K562 (cell line): ENCODE results near the gene GAB2. TPM values are rescaled to one million over a fixed set of nuclear protein-coding genes. Genes with fewer than 3 reads are reported as not detected.

Experiments used
- ARID2 ChIP-seq: fragments of 450-650 bp; IDR thresholded peaks from 2 replicates; pipeline ENCODE4 v1.6.1; 2017; ENCODE audit warnings: antibody characterized with exemption, mild to moderate bottlenecking
- CBX3 ChIP-seq, 2 experiments: IDR thresholded peaks; 1 replicate in 1 of 2; 2 replicates in 1 of 2; pipeline ENCODE4 v1.6.1; 2012; ENCODE audit warnings: inconsistent platforms in 2 of 2, low read length in 2 of 2, borderline replicate concordance in 1 of 2, control low read depth in 1 of 2
- MAFF ChIP-seq: IDR thresholded peaks from 2 replicates; pipeline ENCODE4 v1.6.1; 2012; ENCODE audit warnings: low read length, improper control_type of control experiment
- NFIC ChIP-seq: fragments of 450-650 bp; IDR thresholded peaks from 2 replicates; pipeline ENCODE4 v1.6.1; 2017; ENCODE audit warnings: mild to moderate bottlenecking, inconsistent platforms
- PHTF2 ChIP-seq: fragments of 250-450 bp; sonication (Bioruptor Pico); IDR thresholded peaks from 2 replicates; pipeline ENCODE4 v1.5.0; 2021; ENCODE audit warnings: mild to moderate bottlenecking
- RB1 ChIP-seq: fragments of 450-650 bp; IDR thresholded peaks from 2 replicates; pipeline ENCODE4 v1.6.1; 2017; ENCODE audit warnings: low read depth, mild to moderate bottlenecking
- SREBF1 ChIP-seq: fragments of 150-350 bp; IDR thresholded peaks from 2 replicates; pipeline ENCODE4 v1.6.1; 2014; ENCODE audit warnings: antibody characterized with exemption, low read depth, low read length, borderline replicate concordance
- ZNF197 ChIP-seq: fragments of 200-800 bp; sonication (Bioruptor generic); IDR thresholded peaks from 2 replicates; pipeline ENCODE4 v1.6.1; 2016; ENCODE audit warnings: low read depth, missing genetic modification characterization, missing compliant biosample characterization
- ZNF76 ChIP-seq: fragments of 250-450 bp; sonication (Bioruptor Pico); IDR thresholded peaks from 2 replicates; pipeline ENCODE4 v1.4.0; 2020; ENCODE audit warnings: mild to moderate bottlenecking, moderate library complexity, borderline replicate concordance
- ZNF766 ChIP-seq: fragments of 200-800 bp; sonication (Bioruptor generic); conservative IDR thresholded peaks from 2 replicates; pipeline ENCODE4 v1.6.1; 2016; ENCODE audit warnings: missing genetic modification characterization, missing compliant biosample characterization
- ZNF778 ChIP-seq: fragments of 450-650 bp; formaldehyde crosslinking; IDR thresholded peaks from 2 replicates; pipeline ENCODE4 v1.4.0; 2020; ENCODE audit warnings: mild to moderate bottlenecking, moderate library complexity
- polyA plus RNA-seq, 8 experiments: library from polyadenylated mRNA; depleted of rRNA in 4 of 8; stranded (reverse) in 5 of 8; unstranded in 3 of 8; fragments of >200 nt; fragmentation: Nextera tagmentation in 2 of 8; fragmentation: Illumina TruSeq in 1 of 8; extraction: Ambion mirVana in 2 of 8; extraction: Trizol in 1 of 8; gene quantifications; 2 replicates each; pipeline versions ENCODE4 v1.2.1 to v1.2.3, GENCODE V29; 2011 to 2014; ENCODE audit warnings: inconsistent platforms in 1 of 8, missing spikeins in 1 of 8
- total RNA-seq, 7 experiments: library from RNA; depleted of rRNA in 6 of 7; stranded (reverse); fragments of >200 nt in 6 of 7; fragmentation: Illumina TruSeq in 2 of 7; extraction: Trizol in 2 of 7; gene quantifications; 2 replicates each; pipeline versions ENCODE4 v1.2.1 to v1.2.3, GENCODE V29; 2011 to 2021; ENCODE audit warnings: low replicate concordance in 1 of 7
- TF ChIP-seq, protein P1 (sequence below): fragments of 450-650 bp; conservative IDR thresholded peaks from 2 replicates; pipeline ENCODE4 v1.6.1; 2016; ENCODE audit warnings: missing genetic modification characterization, low read depth, mild to moderate bottlenecking, control low read depth, missing compliant biosample characterization
- TF ChIP-seq, protein P2 (sequence below): fragments of 450-650 bp; formaldehyde crosslinking; conservative IDR thresholded peaks from 2 replicates; pipeline ENCODE4 v1.4.0; 2022; ENCODE audit warnings: mild to moderate bottlenecking, missing genetic modification characterization
- TF ChIP-seq, protein P3 (sequence below): fragments of 250-450 bp; sonication (Bioruptor Pico); IDR thresholded peaks from 2 replicates; pipeline ENCODE4 v1.5.0; 2021; ENCODE audit warnings: mild to moderate bottlenecking, moderate library complexity
- TF ChIP-seq, protein P4 (sequence below): sonication (generic); formaldehyde crosslinking; IDR thresholded peaks from 2 replicates; pipeline ENCODE4 v1.8.0; 2022; ENCODE audit warnings: missing genetic modification reagents, mild to moderate bottlenecking, borderline replicate concordance
- TF ChIP-seq, protein P5 (sequence below): sonication (generic); formaldehyde crosslinking; IDR thresholded peaks from 2 replicates; pipeline ENCODE4 v1.8.0; 2023; ENCODE audit warnings: mild to moderate bottlenecking, missing genetic modification reagents

The GAB2 gene
- total and polyA plus RNA-seq, 9 of the 15 experiments (the other 6 are each of a cell fraction or from before 2014, with no cell fraction given), result 2.3 to 35.2 (median 16.1) TPM

DNA sequence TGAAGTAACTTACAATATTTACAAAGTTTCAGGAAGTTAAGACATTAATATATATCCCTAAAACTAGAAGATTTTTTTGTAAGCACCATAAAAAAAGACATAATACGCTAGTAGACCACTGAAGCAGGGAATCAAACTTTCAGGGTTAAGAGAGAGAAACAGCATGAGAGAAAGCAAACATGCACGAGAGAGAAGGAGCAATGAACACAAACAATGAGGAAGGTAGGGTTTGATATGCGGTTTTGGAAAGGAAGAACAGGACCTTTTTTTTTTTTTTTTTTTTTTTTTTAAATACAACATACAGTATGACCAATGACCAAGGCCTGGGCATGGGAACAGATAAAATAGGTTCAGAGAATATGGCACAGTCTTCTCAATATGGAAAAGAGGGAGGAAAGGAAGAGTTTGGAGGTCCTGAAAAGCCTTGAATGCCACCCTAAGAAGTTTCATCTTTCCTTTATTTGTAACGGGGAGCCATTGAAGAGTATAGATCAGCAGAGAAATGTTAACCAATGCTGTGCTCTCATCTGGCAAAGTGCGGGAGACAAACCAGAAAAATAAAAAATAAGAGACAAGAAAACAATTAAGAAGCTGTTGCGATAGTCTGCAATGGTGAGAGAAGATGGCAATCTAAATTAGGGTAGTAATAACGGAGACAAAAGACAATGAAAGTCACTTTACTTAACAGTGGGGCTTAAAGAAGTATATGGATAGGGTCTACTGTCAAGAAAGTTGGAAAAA is 127.9 kb downstream of the GAB2 start (continued):
- TF ChIP-seq PHTF2 (CRISPR knock-in tag) (0 out of 2 replicates have a peak, but pooled peaks have one; percentile 23), ZNF197 (CRISPR knock-in tag) (no peak), ARID2 (no peak), SREBF1 (no peak), MAFF (no peak), ZNF778 (CRISPR knock-in tag) (no peak), CBX3 (IDR thresholded peaks at IDR 0.05; ENCODE audit: borderline replicate concordance in 1 of 2, low read length in 2 of 2) (no peak), ZNF76 (no peak), ZNF766 (peak; percentile 7; the same call in 1 of the 2 replicates), NFIC (no peak), RB1 (no peak)
- TF ChIP-seq, protein P1, sequence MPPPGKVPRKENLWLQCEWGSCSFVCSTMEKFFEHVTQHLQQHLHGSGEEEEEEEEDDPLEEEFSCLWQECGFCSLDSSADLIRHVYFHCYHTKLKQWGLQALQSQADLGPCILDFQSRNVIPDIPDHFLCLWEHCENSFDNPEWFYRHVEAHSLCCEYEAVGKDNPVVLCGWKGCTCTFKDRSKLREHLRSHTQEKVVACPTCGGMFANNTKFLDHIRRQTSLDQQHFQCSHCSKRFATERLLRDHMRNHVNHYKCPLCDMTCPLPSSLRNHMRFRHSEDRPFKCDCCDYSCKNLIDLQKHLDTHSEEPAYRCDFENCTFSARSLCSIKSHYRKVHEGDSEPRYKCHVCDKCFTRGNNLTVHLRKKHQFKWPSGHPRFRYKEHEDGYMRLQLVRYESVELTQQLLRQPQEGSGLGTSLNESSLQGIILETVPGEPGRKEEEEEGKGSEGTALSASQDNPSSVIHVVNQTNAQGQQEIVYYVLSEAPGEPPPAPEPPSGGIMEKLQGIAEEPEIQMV, result 0 out of 2 replicates have a peak, but pooled peaks have one; percentile 25
- TF ChIP-seq, protein P2, sequence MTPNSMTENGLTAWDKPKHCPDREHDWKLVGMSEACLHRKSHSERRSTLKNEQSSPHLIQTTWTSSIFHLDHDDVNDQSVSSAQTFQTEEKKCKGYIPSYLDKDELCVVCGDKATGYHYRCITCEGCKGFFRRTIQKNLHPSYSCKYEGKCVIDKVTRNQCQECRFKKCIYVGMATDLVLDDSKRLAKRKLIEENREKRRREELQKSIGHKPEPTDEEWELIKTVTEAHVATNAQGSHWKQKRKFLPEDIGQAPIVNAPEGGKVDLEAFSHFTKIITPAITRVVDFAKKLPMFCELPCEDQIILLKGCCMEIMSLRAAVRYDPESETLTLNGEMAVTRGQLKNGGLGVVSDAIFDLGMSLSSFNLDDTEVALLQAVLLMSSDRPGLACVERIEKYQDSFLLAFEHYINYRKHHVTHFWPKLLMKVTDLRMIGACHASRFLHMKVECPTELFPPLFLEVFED (CRISPR knock-in tag), result no peak
- TF ChIP-seq, protein P3, sequence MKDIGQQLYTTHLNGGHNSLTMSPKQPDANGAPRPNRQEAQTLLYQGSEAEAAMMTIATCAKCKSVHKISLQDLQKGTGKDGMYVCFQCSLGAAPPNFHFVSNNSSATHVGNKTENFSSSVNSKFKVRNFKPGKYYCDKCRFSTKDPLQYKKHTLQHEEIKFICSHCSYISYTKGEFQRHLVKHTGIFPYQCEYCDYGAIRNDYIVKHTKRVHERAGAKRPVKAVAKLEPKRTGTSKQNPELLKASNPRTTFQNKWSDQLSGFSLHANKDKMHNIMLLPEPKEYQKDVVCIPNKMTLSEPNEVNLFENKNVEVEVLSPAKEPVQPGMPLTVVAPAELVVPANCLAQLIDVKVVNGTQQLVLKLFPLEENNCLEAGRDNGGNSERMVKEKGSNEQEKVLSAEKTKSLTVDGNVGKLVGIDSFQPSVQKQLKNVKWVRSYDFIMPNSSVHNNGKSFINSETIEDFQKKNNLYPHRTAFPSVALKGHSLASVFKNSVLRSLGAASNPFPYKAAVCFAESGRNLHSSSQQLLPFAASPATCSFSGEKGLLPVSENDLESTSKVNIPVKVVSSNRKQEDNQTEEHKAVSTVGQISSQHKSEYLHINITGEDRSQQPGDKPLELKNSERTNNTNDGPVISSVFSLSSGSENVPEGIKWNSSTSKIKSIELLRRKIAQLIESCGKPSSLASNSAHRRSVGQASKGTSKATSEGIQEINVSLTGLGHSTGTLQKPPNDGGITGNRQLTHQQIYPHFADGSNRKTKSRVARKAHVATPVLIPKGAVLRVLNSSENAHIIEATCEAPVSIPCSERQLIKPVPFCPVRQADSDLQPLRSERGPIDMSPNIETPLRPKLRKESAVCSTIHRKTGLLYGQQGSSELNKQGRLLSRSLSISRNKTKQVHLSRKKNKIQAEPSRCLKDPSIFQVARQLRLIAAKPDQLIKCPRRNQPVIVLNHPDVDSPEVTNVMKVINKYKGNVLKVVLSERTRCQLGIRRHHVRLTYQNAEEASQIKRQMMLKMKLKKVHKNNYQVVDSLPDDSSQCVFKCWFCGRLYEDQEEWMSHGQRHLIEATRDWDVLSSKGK (CRISPR knock-in tag), result no peak
- TF ChIP-seq, protein P4, sequence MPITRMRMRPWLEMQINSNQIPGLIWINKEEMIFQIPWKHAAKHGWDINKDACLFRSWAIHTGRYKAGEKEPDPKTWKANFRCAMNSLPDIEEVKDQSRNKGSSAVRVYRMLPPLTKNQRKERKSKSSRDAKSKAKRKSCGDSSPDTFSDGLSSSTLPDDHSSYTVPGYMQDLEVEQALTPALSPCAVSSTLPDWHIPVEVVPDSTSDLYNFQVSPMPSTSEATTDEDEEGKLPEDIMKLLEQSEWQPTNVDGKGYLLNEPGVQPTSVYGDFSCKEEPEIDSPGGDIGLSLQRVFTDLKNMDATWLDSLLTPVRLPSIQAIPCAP, result no peak
- TF ChIP-seq, protein P5, sequence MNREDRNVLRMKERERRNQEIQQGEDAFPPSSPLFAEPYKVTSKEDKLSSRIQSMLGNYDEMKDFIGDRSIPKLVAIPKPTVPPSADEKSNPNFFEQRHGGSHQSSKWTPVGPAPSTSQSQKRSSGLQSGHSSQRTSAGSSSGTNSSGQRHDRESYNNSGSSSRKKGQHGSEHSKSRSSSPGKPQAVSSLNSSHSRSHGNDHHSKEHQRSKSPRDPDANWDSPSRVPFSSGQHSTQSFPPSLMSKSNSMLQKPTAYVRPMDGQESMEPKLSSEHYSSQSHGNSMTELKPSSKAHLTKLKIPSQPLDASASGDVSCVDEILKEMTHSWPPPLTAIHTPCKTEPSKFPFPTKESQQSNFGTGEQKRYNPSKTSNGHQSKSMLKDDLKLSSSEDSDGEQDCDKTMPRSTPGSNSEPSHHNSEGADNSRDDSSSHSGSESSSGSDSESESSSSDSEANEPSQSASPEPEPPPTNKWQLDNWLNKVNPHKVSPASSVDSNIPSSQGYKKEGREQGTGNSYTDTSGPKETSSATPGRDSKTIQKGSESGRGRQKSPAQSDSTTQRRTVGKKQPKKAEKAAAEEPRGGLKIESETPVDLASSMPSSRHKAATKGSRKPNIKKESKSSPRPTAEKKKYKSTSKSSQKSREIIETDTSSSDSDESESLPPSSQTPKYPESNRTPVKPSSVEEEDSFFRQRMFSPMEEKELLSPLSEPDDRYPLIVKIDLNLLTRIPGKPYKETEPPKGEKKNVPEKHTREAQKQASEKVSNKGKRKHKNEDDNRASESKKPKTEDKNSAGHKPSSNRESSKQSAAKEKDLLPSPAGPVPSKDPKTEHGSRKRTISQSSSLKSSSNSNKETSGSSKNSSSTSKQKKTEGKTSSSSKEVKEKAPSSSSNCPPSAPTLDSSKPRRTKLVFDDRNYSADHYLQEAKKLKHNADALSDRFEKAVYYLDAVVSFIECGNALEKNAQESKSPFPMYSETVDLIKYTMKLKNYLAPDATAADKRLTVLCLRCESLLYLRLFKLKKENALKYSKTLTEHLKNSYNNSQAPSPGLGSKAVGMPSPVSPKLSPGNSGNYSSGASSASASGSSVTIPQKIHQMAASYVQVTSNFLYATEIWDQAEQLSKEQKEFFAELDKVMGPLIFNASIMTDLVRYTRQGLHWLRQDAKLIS (CRISPR knock-in tag), result 0 out of 2 replicates have a peak, but pooled peaks have one; percentile 21
